Neural progenitor cell (in vitro differentiated cells): Measurements from ENCODE around the gene KCNE1.

Experiments
- CTCF ChIP-seq: fragments of 200-600 bp; sonication (generic); IDR thresholded peaks from 2 replicates; pipeline ENCODE4 v1.5.1; 2017; ENCODE audit warnings: antibody characterized with exemption, mild to moderate bottlenecking
- EZH2 ChIP-seq: fragments of 200-600 bp; sonication (generic); IDR thresholded peaks from 2 replicates; pipeline ENCODE4 v1.6.1; 2017; ENCODE audit warnings: antibody characterized with exemption, mild to moderate bottlenecking, moderate library complexity
- EZH2phosphoT487 ChIP-seq: fragments of 200-600 bp; sonication (generic); IDR thresholded peaks from 2 replicates; pipeline ENCODE4 v1.6.1; 2017; ENCODE audit warnings: antibody characterized with exemption

GRCh38 chr21:34530261-34530660, 18.3 kb upstream of the KCNE1 start:
- TF ChIP-seq CTCF, result no peak
- no peak for TF ChIP-seq EZH2phosphoT487
- TF ChIP-seq EZH2, result no peak
